Activated T-helper 2 cell treated with anti-CD3 and anti-CD28 coated beads, Interferon-gamma antibody, Interleukin-2, Interleukin-4, amounts not matched to agents 10 μg/mL and 5 μg/mL and 100 μg/mL, durations not matched to agents 14 hours and 24 hours and 36 hours (primary cell): ENCODE results near the gene MED12L. TPM values are rescaled to one million over a fixed set of nuclear protein-coding genes. Genes with fewer than 3 reads are reported as not detected.
"Not testable (repeated sequence)": the region's sequence is repeated elsewhere in the genome, so short reads cannot be mapped to it uniquely, and the experiment has no call there.

Source experiments
- DNase-seq: peaks from one replicate; pipeline ENCODE4 v3.0.0; 2021; ENCODE audit warnings: low spot score
- H3K27ac Mint-ChIP-seq: one replicate; pipeline ENCODE4 v1.8.0; 2021; ENCODE audit warnings: mixed read lengths
- H3K27me3 Mint-ChIP-seq: one replicate; pipeline ENCODE4 v1.8.0; 2021; ENCODE audit warnings: low read depth, mixed read lengths
- H3K36me3 Mint-ChIP-seq: one replicate; pipeline ENCODE4 v1.8.0; 2021; ENCODE audit warnings: low read depth, mixed read lengths
- H3K4me1 Mint-ChIP-seq: one replicate; pipeline ENCODE4 v1.8.0; 2021; ENCODE audit warnings: low read depth, mixed read lengths
- H3K4me3 Mint-ChIP-seq: one replicate; pipeline ENCODE4 v1.8.0; 2021; ENCODE audit warnings: low read depth, mild to moderate bottlenecking, moderate library complexity, mixed read lengths
- H3K9me3 Mint-ChIP-seq: one replicate; pipeline ENCODE4 v1.8.0; 2021; ENCODE audit warnings: mixed read lengths
- intact Hi-C: fragments of 100-400 bp; cut with micrococcal nuclease; formaldehyde crosslinking; loops from one replicate; pipeline ENCODE4 v1.15.1; 2023
- total RNA-seq: library from RNA; stranded (reverse); gene quantifications from 2 replicates; pipeline ENCODE4 v1.2.3, GENCODE V29; 2022

MED12L gene
- total RNA-seq, 1 donor from 2014 or later: 8.7 TPM

- Mint-ChIP-seq H3K9me3 (no peaks in the 10 kb centered on the region), H3K4me3 (no peak overlapping the region), H3K27me3 (no peaks in the 10 kb centered on the region), H3K27ac (no peak overlapping the region), H3K4me1 (peaks cover 7% of the 10 kb centered on the region), H3K36me3 (no peaks in the 10 kb centered on the region)
- intact Hi-C loops: no loop called here
- no peak for DNase-seq
These were observed 297.6 kb downstream of the MED12L start for GRCh38 chr3:151383111-151383510.

- H3K4me3 Mint-ChIP-seq: no peak overlapping the region
- no peaks in the 10 kb centered on the region for H3K36me3 Mint-ChIP-seq
- H3K27me3 Mint-ChIP-seq: peaks cover under 1% of the 10 kb centered on the region
- no peak for DNase-seq
- H3K9me3 Mint-ChIP-seq: no peaks in the 10 kb centered on the region
- no peak overlapping the region for H3K27ac Mint-ChIP-seq
- intact Hi-C loops: no loop called here
- H3K4me1 Mint-ChIP-seq: peaks cover 7% of the 10 kb centered on the region
These were observed 298.5 kb downstream of the MED12L start for GRCh38 chr3:151383956-151384355.

- Mint-ChIP-seq H3K27ac (no peak within 1 kb of the TSS), H3K27me3 (peaks cover 2% of the 10 kb centered on the region), H3K36me3 (no peaks in the 10 kb centered on the region), H3K4me3 (no peak within 1 kb of the TSS), H3K9me3 (no peaks in the 10 kb centered on the region), H3K4me1 (peaks cover 7% of the 10 kb centered on the region)
- intact Hi-C loops: no loop called here
- DNase-seq: no peak
These were observed 299.3 kb downstream of the MED12L start, which contains the start of gene P2RY12 for GRCh38 chr3:151384741-151385174. TSS of gene P2RY12 (minus strand) at chr3:151384753. CDS start at chr3:151338845, 45,908 bp downstream.

GRCh38 chr3:151386056-151386455 is 300.6 kb downstream of the MED12L start:
- H3K36me3 Mint-ChIP-seq: no peaks in the 10 kb centered on the region
- intact Hi-C loops: no loop called here
- peaks cover 2% of the 10 kb centered on the region for H3K27me3 Mint-ChIP-seq
- DNase-seq: no peak
- H3K9me3 Mint-ChIP-seq: no peaks in the 10 kb centered on the region
- no peak overlapping the region for H3K4me3 Mint-ChIP-seq
- H3K27ac Mint-ChIP-seq: no peak overlapping the region
- peaks cover 7% of the 10 kb centered on the region for H3K4me1 Mint-ChIP-seq

- H3K9me3 Mint-ChIP-seq: no peaks in the 10 kb centered on the region
- H3K27me3 Mint-ChIP-seq: peaks cover 2% of the 10 kb centered on the region
- no peaks in the 10 kb centered on the region for H3K36me3 Mint-ChIP-seq
- no peak for DNase-seq
- intact Hi-C loops: no loop called here
- H3K4me3 Mint-ChIP-seq: no peak overlapping the region
- H3K4me1 Mint-ChIP-seq: peaks cover 9% of the 10 kb centered on the region
- H3K27ac Mint-ChIP-seq: no peak overlapping the region
These were observed 302.0 kb downstream of the MED12L start for GRCh38 chr3:151387432-151387831.

GRCh38 chr3:151387842-151388241 is 302.4 kb downstream of the MED12L start:
- Mint-ChIP-seq H3K4me1 (peaks cover 9% of the 10 kb centered on the region), H3K27ac (no peak overlapping the region), H3K9me3 (no peaks in the 10 kb centered on the region), H3K4me3 (no peak overlapping the region), H3K36me3 (no peaks in the 10 kb centered on the region), H3K27me3 (peaks cover 4% of the 10 kb centered on the region)
- intact Hi-C loops: no loop called here
- DNase-seq: no peak

GRCh38 chr3:151391720-151392119 is 306.3 kb downstream of the MED12L start:
- Mint-ChIP-seq H3K4me1 (peaks cover 4% of the 10 kb centered on the region), H3K36me3 (no peaks in the 10 kb centered on the region), H3K4me3 (no peak overlapping the region), H3K27me3 (peaks cover 9% of the 10 kb centered on the region), H3K9me3 (no peaks in the 10 kb centered on the region), H3K27ac (no peak overlapping the region)
- DNase-seq: no peak
- intact Hi-C loops: no loop called here

- H3K9me3 Mint-ChIP-seq, DNase-seq, H3K36me3 Mint-ChIP-seq, H3K27me3 Mint-ChIP-seq, intact Hi-C loops, H3K4me1 Mint-ChIP-seq, H3K4me3 Mint-ChIP-seq, H3K27ac Mint-ChIP-seq: not testable (repeated sequence)
These were observed 306.7 kb downstream of the MED12L start for GRCh38 chr3:151392191-151392590.

- no peak overlapping the region for H3K27ac Mint-ChIP-seq
- DNase-seq: no peak
- peaks cover 2% of the 10 kb centered on the region for H3K4me1 Mint-ChIP-seq
These were observed 307.8 kb downstream of the MED12L start for GRCh38 chr3:151393146-151393830.

GRCh38 chr3:151393941-151394340 is 308.5 kb downstream of the MED12L start:
- Mint-ChIP-seq H3K36me3 (no peaks in the 10 kb centered on the region), H3K9me3 (no peaks in the 10 kb centered on the region), H3K4me3 (no peak overlapping the region), H3K27me3 (peaks cover 8% of the 10 kb centered on the region), H3K4me1 (peaks cover 2% of the 10 kb centered on the region), H3K27ac (no peak overlapping the region)
- intact Hi-C loops: no loop called here
- DNase-seq: no peak

More at GRCh38 chr3:151393146-151393830, 307.8 kb downstream of the MED12L start:
- intact Hi-C loops: no loop called here
- Mint-ChIP-seq H3K9me3 (no peaks in the 10 kb centered on the region), H3K36me3 (no peaks in the 10 kb centered on the region), H3K27me3 (peaks cover 9% of the 10 kb centered on the region), H3K4me3 (no peak overlapping the region)

- Mint-ChIP-seq H3K9me3 (no peaks in the 10 kb centered on the region), H3K4me3 (no peak overlapping the region), H3K27ac (no peak overlapping the region), H3K36me3 (no peaks in the 10 kb centered on the region), H3K4me1 (peaks cover 2% of the 10 kb centered on the region), H3K27me3 (peaks cover 7% of the 10 kb centered on the region)
- intact Hi-C loops: no loop called here
- DNase-seq: no peak
These were observed 309.1 kb downstream of the MED12L start for GRCh38 chr3:151394611-151395010.

GRCh38 chr3:151395806-151396205 is 310.3 kb downstream of the MED12L start:
- Mint-ChIP-seq H3K27me3 (peaks cover 7% of the 10 kb centered on the region), H3K9me3 (no peaks in the 10 kb centered on the region), H3K4me1 (peaks cover 2% of the 10 kb centered on the region), H3K4me3 (no peak overlapping the region), H3K36me3 (no peaks in the 10 kb centered on the region), H3K27ac (no peak overlapping the region)
- intact Hi-C loops: no loop called here
- no peak for DNase-seq

GRCh38 chr3:151398895-151399294 is 313.4 kb downstream of the MED12L start:
- intact Hi-C loops: no loop called here
- H3K4me1 Mint-ChIP-seq: peaks cover 2% of the 10 kb centered on the region
- H3K27me3 Mint-ChIP-seq: peaks cover 2% of the 10 kb centered on the region
- H3K27ac Mint-ChIP-seq: no peak overlapping the region
- no peaks in the 10 kb centered on the region for H3K9me3 Mint-ChIP-seq
- no peak for DNase-seq
- H3K4me3 Mint-ChIP-seq: no peak overlapping the region
- H3K36me3 Mint-ChIP-seq: no peaks in the 10 kb centered on the region
